ENCODE data around the gene TIGD1.

The TIGD1 gene

DNA sequence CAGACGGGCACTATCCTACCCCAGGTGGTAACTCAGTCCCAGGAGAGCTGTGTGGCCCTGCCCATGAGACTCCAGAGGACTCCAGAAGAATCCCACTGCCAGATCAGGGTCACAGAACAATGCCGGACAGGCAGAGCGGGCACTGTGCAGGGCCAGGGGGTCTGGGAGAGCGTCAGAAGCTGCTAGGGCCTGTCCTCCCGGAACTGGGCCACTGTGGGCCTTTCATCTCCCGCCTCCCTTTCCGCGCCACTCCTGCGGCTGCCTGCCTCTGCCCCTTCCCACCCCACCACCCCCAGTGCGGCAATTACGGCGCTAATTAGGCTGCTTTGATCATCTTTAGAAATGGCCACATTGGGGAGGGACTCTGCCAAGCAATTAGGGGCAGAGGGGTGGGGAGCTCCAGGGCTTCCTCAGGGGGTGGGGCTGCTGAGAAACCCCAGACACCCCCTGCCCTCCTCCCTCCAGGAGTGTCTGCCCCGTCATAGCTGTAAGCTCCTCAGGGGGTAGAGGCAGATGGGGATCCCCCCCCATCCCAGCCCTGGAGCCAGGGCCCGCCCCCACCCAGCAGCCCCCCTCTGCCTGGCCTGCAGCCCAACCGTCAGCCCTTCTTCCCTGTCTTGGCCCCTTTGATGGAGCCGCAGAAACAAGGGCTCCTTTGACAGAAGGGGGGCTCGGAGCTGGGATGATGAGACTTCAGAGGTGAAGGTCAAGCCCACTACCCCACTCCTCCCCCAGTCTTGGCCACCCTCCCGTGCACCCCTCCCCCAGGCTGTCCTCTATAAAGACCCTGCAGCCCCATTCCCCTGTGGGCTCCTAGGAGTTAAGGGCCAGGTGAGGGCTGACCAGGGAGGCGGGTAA lies 30.5 kb downstream of the TIGD1 start, which contains the start of gene PRSS56:
Gene PRSS56 (plus strand): TSS at position 808 of the 858 bp plus-strand sequence. CDS start 211 bp downstream, outside the sequence.
- Histone ChIP-seq H3K27me3 (peaks cover 33 to 43% (median 38%) of the 10 kb centered on the region in 11 experiments), H3K9ac (no peak within 1 kb of the TSS), H3K9me3 (replicated peaks in 1 of 11) (no peaks in the 10 kb centered on the region), H3K4me3 (no peak within 1 kb of the TSS), H3K4me1 (peaks cover 21 to 33% (median 31%) of the 10 kb centered on the region in 10 experiments; a peak in 19 of 20 replicates), H3K4me2 (no peak within 1 kb of the TSS), H3K27ac (no peak within 1 kb of the TSS), H4K20me1 (peaks cover 0 to 37% (median 15%) of the 10 kb centered on the region in 11 experiments; a peak in 19 of 22 replicates), H3K36me3 (no peaks in the 10 kb centered on the region)
- no peak for TF ChIP-seq Cebpa-rat (IDR thresholded peaks at IDR 0.05)

DNA sequence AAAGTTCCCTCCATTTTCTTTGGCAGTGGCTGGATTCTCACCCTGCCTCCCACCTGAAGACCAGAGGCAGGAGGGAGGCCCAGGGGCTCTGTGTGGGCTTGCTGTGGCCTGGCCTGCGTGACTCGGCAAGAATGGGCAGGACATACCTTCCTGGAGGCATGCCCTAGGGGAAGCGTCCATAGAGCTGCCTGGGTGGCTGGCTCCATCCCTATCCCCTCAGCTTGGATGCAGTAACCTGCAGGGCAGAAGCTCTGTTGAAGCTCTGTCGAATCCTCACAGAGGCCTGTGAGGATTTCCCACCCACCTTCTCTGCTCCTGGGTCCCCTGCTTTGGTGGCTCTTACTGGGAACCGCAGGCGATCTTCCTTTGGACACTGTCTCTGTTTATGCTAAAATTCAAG lies 31.5 kb downstream of the TIGD1 start:
- TF ChIP-seq Cebpa-rat (IDR thresholded peaks at IDR 0.05), result no peak
- no peak overlapping the region for H3K4me3 ChIP-seq
- H3K27me3 ChIP-seq, result peaks cover 24 to 34% (median 29%) of the 10 kb centered on the region in 11 experiments
- H4K20me1 ChIP-seq, result peaks cover 0 to 35% (median 14%) of the 10 kb centered on the region in 11 experiments; a peak in 19 of 22 replicates
- peaks cover 13 to 24% (median 21%) of the 10 kb centered on the region in 10 experiments; a peak in 19 of 20 replicates for H3K4me1 ChIP-seq
- H3K9ac ChIP-seq, result no peak overlapping the region
- no peak overlapping the region for H3K27ac ChIP-seq
- no peaks in the 10 kb centered on the region for H3K9me3 ChIP-seq (replicated peaks in 1 of 11)
- H3K36me3 ChIP-seq, result no peaks in the 10 kb centered on the region
- no peak overlapping the region for H3K4me2 ChIP-seq

DNA sequence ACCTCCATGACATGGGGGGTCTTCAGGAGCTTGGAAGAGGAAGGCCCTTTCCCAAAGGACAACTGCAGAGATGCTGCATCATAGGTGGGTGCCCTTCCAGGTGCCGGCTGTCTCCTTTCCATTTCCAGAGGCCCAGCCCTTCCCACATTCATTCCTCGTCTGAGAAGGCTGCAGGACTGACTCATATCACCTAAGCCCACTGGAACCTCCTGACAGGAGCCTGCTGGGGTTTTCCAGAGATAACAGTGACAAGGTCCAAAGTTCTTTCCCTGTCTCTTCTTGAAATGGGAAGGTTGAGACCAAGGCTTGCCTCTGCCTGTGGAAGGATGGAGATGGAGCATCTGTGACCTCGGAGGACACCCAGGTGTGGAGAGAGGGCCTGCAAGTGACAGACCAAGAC lies 33.8 kb downstream of the TIGD1 start:
- no peak for TF ChIP-seq Cebpa-rat (IDR thresholded peaks at IDR 0.05)

DNA sequence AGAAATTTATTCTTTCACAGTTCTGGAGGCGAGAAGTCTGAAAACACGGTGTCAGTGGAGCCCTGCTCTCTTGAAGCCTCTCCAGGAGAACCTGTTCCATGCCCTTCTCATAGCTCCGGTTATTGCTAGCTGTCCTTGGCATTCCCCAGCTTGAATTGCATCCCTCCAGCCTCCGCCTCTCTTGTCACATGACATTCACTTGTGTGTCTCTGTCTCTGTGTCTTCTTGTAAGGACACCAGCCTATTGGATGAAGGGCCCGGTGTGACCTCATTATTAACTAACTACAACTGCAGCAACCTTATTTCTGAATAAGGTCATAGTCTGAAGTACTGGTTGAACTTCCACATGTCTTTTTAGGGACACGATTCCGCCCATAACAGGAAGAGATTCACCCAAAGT lies 34.7 kb downstream of the TIGD1 start:
- Histone ChIP-seq H3K27me3 (peaks cover 0 to 2% (median 0%) of the 10 kb centered on the region in 11 experiments; a peak in 1 of 22 replicates), H3K4me3 (no peak overlapping the region), H3K9me3 (replicated peaks in 1 of 11) (no peaks in the 10 kb centered on the region), H3K27ac (no peak overlapping the region), H3K9ac (no peak overlapping the region), H3K4me1 (peaks cover 11 to 25% (median 23%) of the 10 kb centered on the region in 10 experiments; a peak in 18 of 20 replicates), H4K20me1 (peaks cover 0 to 13% (median 0%) of the 10 kb centered on the region in 11 experiments; a peak in 5 of 22 replicates), H3K36me3 (no peaks in the 10 kb centered on the region), H3K4me2 (no peak overlapping the region)
- TF ChIP-seq Cebpa-rat (IDR thresholded peaks at IDR 0.05), result no peak

More for the DNA sequence above, 33.8 kb downstream of the TIGD1 start:
- peaks cover 0 to 16% (median 0%) of the 10 kb centered on the region in 11 experiments; a peak in 6 of 22 replicates for H4K20me1 ChIP-seq
- H3K9ac ChIP-seq, result no peak overlapping the region
- no peaks in the 10 kb centered on the region for H3K9me3 ChIP-seq (replicated peaks in 1 of 11)
- H3K4me2 ChIP-seq, result no peak overlapping the region
- peaks cover 7 to 18% (median 15%) of the 10 kb centered on the region in 10 experiments; a peak in 18 of 20 replicates for H3K4me1 ChIP-seq
- no peak overlapping the region for H3K4me3 ChIP-seq
- peaks cover under 1 to 11% (median 6%) of the 10 kb centered on the region in 11 experiments; a peak in 20 of 22 replicates for H3K27me3 ChIP-seq
- H3K27ac ChIP-seq, result no peak overlapping the region
- no peaks in the 10 kb centered on the region for H3K36me3 ChIP-seq

DNA sequence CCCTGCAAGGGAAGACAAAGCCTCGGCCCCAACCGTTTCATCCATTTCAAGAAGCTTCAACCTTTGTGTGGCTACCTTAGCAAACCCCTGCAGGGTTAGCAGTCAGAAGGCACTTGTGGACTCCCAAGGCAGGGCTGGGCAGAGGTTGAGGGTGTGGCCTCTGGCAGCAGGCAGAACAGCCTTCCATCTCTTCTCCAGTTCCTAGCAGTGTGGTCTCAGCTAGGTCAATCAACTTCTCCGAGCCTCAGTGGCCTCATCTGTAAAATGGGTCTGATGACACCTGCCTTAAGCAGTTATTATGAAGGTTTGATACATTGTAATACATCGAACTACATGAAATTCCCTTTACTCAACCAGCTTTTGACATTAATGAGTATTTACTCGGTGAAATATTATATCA lies 37.0 kb downstream of the TIGD1 start:
- H3K36me3 ChIP-seq, result no peaks in the 10 kb centered on the region
- H3K9me3 ChIP-seq (replicated peaks in 1 of 11), result no peaks in the 10 kb centered on the region
- H3K4me2 ChIP-seq, result no peak overlapping the region; a peak in 1 of 22 replicates
- no peak overlapping the region for H3K4me3 ChIP-seq
- no peak overlapping the region for H3K27ac ChIP-seq
- TF ChIP-seq Cebpa-rat (IDR thresholded peaks at IDR 0.05), result no peak
- H3K9ac ChIP-seq, result no peak overlapping the region
- H3K4me1 ChIP-seq, result peaks cover 11 to 32% (median 27%) of the 10 kb centered on the region in 10 experiments; a peak in 18 of 20 replicates
- H3K27me3 ChIP-seq, result no peaks in the 10 kb centered on the region
- peaks cover 0 to 13% (median 0%) of the 10 kb centered on the region in 11 experiments; a peak in 4 of 22 replicates for H4K20me1 ChIP-seq

DNA sequence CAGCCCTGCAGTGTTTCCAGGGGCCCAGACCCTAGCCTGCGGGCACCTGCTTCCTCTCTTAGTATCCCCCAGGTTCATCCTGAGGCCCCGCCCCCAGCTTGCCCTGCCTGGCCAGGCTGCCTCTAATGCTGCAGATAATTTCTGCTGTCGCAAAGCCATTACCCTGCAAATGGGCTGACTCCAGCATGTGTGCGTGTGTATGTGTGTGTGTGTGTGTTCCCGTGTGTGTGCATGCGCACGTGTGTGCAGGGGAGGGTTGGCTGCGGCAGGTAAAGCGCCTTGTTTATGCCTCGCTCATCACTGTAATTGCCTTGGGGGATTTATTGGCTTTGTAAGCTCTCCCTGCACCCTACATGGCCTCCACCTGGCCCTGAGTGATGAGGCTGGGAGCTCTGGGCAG lies 37.8 kb downstream of the TIGD1 start:
- no peak for TF ChIP-seq Cebpa-rat (IDR thresholded peaks at IDR 0.05)
- H3K27ac ChIP-seq, result 0 out of 22 replicates have a peak overlapping the region, but pooled peaks of 1 of the 11 experiments have one; percentile 26
- H3K36me3 ChIP-seq, result no peaks in the 10 kb centered on the region
- peak overlapping the region in 9 of 11 experiments; percentile 52 to 90 (median 79); a peak in 17 of 22 replicates for H3K4me2 ChIP-seq
- H3K4me1 ChIP-seq, result peaks cover 11 to 32% (median 27%) of the 10 kb centered on the region in 10 experiments; a peak in 18 of 20 replicates
- H3K4me3 ChIP-seq, result no peak overlapping the region
- H4K20me1 ChIP-seq, result peaks cover 0 to 13% (median 0%) of the 10 kb centered on the region in 11 experiments; a peak in 4 of 22 replicates
- no peaks in the 10 kb centered on the region for H3K27me3 ChIP-seq
- no peaks in the 10 kb centered on the region for H3K9me3 ChIP-seq (replicated peaks in 1 of 11)
- H3K9ac ChIP-seq, result peak overlapping the region in 1 of 11 experiments; percentile 30; a peak in 2 of 22 replicates

DNA sequence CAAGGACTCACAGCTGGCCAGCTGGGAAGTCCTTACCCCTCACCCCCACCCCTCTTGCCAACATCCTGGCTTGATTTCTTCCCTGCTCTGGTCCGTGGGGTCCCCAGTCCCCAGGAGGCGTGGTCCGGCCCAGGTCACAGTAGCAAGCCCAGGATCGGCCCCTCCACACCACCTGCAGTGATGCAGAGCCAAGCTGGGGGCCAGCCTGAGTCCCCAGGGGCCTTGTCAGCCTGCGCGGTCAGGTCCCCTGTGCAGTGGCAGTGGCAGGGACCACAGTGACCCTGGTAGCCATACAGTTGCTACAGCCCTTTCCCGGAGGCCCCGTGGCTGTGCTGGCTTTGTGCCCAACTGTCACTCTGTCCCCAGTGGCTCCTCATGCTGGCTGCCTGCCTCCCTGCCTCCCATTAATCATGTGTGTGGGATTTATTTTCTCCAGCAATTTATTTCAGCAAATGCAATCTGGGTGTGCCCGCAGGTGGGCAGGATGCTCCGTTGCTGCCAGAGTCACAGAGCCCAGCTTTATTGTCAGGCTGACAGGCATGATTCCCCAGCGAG lies 38.9 kb downstream of the TIGD1 start:
- Histone ChIP-seq H3K4me2 (peak overlapping the region; percentile 12 to 90 (median 77); a peak in 20 of 22 replicates), H3K9ac (peak overlapping the region in 4 of 11 experiments; percentile 20 to 51 (median 40); a peak in 5 of 22 replicates), H3K4me1 (peaks cover 11 to 32% (median 27%) of the 10 kb centered on the region in 10 experiments; a peak in 18 of 20 replicates), H3K4me3 (no peak overlapping the region), H3K9me3 (replicated peaks in 1 of 11) (no peaks in the 10 kb centered on the region), H4K20me1 (peaks cover 0 to 12% (median 0%) of the 10 kb centered on the region in 11 experiments; a peak in 4 of 22 replicates), H3K27ac (peak overlapping the region in 1 of 11 experiments; percentile 67; a peak in 3 of 22 replicates), H3K36me3 (no peaks in the 10 kb centered on the region), H3K27me3 (peaks cover 0 to 9% (median 6%) of the 10 kb centered on the region in 11 experiments; a peak in 12 of 22 replicates)
- no peak for TF ChIP-seq Cebpa-rat (IDR thresholded peaks at IDR 0.05)

DNA sequence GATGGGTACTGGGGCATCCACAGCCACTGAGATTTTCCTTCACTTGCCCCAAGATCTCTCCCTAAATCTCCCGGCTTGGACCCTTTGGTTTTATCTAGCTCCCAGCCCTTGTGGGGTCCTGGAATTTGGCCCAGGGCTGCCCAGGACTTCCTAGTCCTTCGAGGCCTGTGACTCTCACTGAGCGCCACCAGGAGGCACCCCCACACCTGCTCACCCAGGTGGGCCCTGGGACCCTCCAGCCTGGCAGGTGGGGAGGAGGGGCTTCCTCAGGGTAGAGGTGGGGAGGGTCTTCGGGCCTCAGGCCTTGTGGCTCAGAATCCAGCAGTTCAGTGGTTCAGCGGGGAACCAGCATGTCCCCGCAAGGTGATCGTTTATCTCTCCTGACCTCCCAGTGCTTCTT lies 42.1 kb downstream of the TIGD1 start:
- Histone ChIP-seq H3K4me3 (no peak overlapping the region), H3K9ac (no peak overlapping the region), H3K4me2 (no peak overlapping the region), H3K27ac (no peak overlapping the region), H3K27me3 (peaks cover 27 to 39% (median 37%) of the 10 kb centered on the region in 11 experiments), H3K36me3 (no peaks in the 10 kb centered on the region), H3K9me3 (replicated peaks in 1 of 11) (no peaks in the 10 kb centered on the region), H3K4me1 (peaks cover 14 to 41% (median 36%) of the 10 kb centered on the region in 10 experiments; a peak in 19 of 20 replicates), H4K20me1 (peaks cover 0 to 27% (median 4%) of the 10 kb centered on the region in 11 experiments; a peak in 10 of 22 replicates)
- no peak for TF ChIP-seq Cebpa-rat (IDR thresholded peaks at IDR 0.05)

Measured in BLaER1 treated with 17β-estradiol and CSF1 and Interleukin-3, amounts not matched to agents 10 nM and 100 nM (cell line).